LNCaP clone FGC (cell line): ENCODE data around the gene KRTAP10-2.

Experiments used
- DNase-seq: peaks from one replicate; pipeline ENCODE4 v3.0.0-alpha.2; 2011; ENCODE audit warnings: low read depth
- H3K4me3 ChIP-seq: 2 replicates; pipeline ENCODE4 v1.5.1; 2011; ENCODE audit warnings: mild to moderate bottlenecking, low read depth, low read length, control low read depth
- TF ChIP-seq, protein P1 (sequence below): IDR thresholded peaks from 2 replicates; pipeline ENCODE4 v1.5.1; 2012; ENCODE audit warnings: mild to moderate bottlenecking; ENCODE audit not compliant: control insufficient read depth, insufficient read depth; ENCODE audit errors: extremely low read depth

Gene KRTAP10-2

DNA sequence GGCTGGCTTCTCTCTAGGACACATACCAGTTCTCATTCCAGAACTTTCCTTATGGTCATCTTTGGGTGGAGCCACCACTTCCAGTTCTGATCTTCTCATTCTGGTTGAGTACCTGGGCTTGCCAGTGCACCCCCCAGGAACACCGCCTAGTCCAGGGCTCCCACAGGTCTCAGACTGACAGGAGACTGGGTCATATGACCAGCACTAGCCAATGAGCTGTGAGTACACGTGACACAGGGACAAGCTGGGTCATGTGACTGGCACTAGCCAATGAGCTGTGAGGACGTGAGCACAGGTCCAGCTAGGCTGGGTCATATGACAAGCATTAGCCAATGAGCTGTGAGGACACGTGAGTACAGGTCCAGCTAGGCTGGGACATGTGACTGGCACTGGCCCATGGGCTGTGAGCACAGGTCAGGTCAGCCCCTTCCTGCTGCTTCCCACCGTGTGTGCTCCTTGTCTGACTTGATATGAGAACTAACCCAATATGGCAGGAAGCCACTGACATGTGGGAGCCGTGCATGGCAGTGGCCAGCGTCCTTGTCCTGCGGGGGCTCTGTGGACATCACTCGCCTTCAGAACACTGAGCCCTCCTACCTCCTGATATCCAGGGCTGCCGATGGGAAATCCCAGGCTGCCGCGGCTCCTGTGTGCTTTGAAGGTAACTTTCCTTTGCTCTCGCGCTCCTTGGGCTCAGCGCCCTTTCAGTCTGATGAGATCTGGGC, 34.0 kb downstream of the KRTAP10-2 start:
- H3K4me3 ChIP-seq: peak overlapping the region; percentile 83
- TF ChIP-seq, protein P1, sequence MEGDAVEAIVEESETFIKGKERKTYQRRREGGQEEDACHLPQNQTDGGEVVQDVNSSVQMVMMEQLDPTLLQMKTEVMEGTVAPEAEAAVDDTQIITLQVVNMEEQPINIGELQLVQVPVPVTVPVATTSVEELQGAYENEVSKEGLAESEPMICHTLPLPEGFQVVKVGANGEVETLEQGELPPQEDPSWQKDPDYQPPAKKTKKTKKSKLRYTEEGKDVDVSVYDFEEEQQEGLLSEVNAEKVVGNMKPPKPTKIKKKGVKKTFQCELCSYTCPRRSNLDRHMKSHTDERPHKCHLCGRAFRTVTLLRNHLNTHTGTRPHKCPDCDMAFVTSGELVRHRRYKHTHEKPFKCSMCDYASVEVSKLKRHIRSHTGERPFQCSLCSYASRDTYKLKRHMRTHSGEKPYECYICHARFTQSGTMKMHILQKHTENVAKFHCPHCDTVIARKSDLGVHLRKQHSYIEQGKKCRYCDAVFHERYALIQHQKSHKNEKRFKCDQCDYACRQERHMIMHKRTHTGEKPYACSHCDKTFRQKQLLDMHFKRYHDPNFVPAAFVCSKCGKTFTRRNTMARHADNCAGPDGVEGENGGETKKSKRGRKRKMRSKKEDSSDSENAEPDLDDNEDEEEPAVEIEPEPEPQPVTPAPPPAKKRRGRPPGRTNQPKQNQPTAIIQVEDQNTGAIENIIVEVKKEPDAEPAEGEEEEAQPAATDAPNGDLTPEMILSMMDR: no peak
- DNase-seq: peak; percentile 100

DNA sequence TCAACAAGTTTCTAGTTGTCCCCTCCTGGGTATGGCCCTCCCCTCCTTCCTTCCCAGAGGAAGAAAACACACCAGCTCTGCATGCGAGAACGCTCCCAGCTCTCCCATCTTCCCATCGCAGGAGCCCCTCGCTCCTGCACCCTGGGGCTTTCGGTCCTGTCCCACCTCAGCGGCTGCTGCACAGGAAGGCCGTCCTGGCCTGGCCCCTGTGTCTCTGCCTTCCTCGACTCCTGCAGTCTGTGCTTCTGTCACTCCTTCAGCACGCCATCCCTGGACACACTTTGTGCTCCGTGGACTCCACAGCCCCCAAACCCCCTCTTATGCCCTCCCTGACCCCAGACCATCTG, 34.5 kb downstream of the KRTAP10-2 start:
- TF ChIP-seq, protein P1: no peak
- DNase-seq: no peak
- H3K4me3 ChIP-seq: peak overlapping the region; percentile 83

DNA sequence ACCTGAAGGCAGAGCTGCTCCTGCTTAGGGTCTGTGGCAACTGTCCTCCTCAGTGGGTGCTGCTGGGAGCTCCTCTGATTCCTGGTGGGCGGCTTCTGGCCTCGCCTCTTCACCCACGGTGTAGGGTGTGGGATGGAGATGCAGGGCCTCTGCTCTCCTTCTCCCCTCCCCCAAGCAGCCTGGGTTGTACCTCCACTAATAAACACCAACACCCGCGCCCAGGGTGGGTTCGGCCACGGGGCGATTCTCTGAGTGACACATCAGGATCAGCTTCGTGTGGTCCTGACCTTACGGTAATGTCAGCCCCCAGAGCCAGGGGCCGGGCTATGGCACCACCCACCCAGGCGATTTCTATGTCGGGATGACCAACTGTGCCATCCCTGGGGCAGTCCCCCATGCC, 35.0 kb downstream of the KRTAP10-2 start:
- DNase-seq: no peak
- TF ChIP-seq, protein P1: no peak
- H3K4me3 ChIP-seq: peak overlapping the region; percentile 83

DNA sequence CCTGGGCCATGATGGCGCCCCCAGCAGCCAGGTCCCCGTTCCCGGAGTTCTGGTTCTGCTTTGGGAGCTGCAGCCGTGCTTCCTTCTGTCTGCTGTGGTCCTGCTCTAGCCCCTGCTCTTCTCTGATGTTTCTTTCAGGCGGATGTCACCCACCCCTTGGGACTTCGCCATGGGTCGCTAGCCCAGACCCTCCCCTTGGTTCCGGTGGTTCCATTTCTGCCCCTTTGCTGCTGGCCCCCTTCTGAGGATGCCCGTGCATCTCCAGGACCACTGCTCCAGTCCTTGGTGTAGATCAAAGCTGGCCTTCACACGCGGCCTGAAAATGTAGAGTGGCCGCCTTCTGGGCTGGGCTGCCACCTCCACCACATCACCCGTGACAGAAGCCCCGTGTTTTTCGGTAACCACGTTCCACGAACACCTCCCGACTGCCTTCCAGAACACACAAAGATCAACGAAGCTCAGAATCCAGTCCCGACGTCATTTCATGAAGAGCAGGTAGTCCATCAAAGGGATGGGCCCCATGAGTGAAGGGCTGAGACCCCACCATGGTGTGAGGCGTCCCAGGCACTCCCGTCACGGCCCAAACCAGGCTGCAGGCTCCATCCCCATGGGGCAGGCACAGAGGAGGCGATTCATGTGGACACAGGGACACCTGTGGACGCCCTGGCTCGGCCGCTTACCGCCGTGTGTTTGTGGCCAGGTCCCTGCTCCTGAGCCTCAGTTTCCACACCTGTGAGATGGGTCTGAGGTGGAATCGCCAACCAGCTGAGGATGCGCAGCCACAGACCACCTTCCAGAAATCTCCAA, 35.7 kb downstream of the KRTAP10-2 start:
- DNase-seq: no peak
- TF ChIP-seq, protein P1: no peak

DNA sequence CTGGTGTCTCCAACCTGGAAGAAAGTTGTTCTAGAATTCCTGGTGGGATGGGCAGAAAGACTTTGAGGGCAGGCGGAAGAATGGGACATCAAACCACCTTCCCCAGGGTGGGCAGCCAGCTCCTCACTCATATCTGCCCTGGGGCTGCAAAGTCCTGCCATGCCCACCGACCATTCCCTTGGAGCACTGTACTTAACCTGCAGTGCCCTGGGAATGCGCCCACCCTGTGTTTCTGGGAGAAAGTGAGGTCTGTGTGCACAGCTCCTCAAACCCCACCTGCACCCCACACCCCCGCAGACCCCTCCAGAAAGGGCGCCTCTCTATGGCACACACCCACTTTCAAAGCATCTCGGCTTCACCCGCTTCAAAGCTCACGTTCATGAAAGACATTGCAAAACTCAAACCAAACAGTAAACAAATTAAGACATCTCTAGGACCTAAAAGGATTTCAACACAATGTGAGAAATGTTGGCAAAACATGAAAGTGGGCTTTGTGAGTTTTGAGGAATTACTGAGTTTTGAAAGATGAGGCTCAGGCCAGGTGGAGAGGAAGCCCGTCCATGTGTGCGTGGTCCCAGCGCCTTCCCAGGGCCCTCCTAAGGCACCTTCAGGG, 36.5 kb downstream of the KRTAP10-2 start:
- TF ChIP-seq, protein P1: no peak
- no peak for DNase-seq

More for the DNA sequence above, 35.7 kb downstream of the KRTAP10-2 start:
- no peak overlapping the region for H3K4me3 ChIP-seq

DNA sequence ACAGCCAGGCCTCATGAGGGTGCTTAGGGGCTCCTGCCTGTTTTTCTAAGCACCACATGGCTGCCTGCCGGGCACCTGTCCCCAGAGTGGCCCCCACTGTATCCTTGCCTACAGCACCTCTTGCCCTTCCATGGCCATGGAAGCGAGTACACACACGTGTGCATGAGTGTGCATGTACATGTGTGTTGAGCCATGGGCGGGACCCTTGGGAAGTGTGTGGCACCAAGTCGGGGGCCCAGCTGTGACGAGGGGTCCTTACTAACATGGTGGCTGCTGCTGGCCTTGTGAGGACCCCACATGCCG, 37.1 kb downstream of the KRTAP10-2 start:
- TF ChIP-seq, protein P1: no peak
- H3K4me3 ChIP-seq: no peak overlapping the region
- no peak for DNase-seq

More for the DNA sequence above, 36.5 kb downstream of the KRTAP10-2 start:
- no peak overlapping the region for H3K4me3 ChIP-seq
